22Rv1 (cell line): ENCODE results near the gene KLHL40.

Experiments used
- H3K27ac ChIP-seq: fragments of 450-650 bp; 2 replicates; pipeline ENCODE4 v1.5.1; 2017
- ZFX ChIP-seq: fragments of 450-650 bp; IDR thresholded peaks from 2 replicates; pipeline ENCODE4 v1.6.1; 2017; ENCODE audit warnings: antibody characterized with exemption, borderline replicate concordance
- TF ChIP-seq, protein P1 (sequence below): fragments of 450-650 bp; IDR thresholded peaks from 2 replicates; pipeline ENCODE4 v1.5.1; 2017; ENCODE audit warnings: mild to moderate bottlenecking

The KLHL40 gene

GRCh38 chr3:42653560-42654330, 31.6 kb upstream of the KLHL40 start, which contains the start of gene ZBTB47:
TSS of gene ZBTB47 (plus strand) at chr3:42653697. CDS start at chr3:42658356, 4,659 bp downstream.
- TF ChIP-seq, protein P1, sequence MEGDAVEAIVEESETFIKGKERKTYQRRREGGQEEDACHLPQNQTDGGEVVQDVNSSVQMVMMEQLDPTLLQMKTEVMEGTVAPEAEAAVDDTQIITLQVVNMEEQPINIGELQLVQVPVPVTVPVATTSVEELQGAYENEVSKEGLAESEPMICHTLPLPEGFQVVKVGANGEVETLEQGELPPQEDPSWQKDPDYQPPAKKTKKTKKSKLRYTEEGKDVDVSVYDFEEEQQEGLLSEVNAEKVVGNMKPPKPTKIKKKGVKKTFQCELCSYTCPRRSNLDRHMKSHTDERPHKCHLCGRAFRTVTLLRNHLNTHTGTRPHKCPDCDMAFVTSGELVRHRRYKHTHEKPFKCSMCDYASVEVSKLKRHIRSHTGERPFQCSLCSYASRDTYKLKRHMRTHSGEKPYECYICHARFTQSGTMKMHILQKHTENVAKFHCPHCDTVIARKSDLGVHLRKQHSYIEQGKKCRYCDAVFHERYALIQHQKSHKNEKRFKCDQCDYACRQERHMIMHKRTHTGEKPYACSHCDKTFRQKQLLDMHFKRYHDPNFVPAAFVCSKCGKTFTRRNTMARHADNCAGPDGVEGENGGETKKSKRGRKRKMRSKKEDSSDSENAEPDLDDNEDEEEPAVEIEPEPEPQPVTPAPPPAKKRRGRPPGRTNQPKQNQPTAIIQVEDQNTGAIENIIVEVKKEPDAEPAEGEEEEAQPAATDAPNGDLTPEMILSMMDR: no peak
- no peak for TF ChIP-seq ZFX
- H3K27ac ChIP-seq: peak within 1 kb of the TSS; percentile 60

DNA sequence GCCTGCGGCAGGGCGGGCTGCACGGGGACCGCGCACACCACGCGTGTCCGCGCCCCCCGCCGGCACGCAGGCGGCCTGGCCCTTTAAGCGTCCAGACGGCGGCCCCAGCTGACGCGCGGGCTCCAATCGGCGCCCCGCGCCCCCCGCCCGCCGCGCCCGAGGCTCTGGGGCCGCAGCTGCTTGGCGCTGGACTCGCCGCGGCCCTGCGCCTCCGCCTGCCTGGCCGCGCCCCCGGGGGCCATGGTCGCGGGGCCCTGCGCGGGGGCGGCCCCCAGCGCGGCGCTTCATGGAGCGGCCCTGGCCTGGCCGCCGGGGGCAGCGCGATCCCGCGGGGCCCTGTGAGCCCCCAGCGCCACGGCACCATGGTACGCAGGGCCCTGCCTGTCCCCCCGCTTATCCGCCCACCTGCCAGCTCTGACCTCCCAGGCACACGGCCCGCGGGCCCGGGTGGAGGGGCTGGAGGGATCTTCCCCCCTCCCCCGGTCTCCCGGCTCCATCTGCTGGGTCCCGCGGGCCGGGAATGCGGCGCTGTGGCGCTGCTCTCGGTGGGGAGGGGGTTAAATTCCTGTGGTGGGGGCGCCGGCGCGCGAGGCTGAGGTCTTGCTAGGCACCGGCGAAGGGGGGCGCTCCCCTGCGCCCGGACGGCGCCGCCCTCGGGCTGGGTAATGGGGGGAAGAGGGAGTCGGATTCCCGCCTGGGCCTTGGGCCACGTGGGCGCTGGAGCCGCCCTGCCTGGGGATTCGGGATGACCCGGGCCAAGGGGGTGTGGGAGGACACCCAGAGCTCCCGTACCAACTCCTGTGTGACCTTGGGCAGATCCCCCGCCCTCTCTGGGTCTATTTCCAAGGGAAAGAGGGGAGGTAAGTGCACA, 30.8 kb upstream of the KLHL40 start:
- TF ChIP-seq ZFX: no peak
- TF ChIP-seq, protein P1: peak; percentile 41
- H3K27ac ChIP-seq: peak overlapping the region; percentile 60

DNA sequence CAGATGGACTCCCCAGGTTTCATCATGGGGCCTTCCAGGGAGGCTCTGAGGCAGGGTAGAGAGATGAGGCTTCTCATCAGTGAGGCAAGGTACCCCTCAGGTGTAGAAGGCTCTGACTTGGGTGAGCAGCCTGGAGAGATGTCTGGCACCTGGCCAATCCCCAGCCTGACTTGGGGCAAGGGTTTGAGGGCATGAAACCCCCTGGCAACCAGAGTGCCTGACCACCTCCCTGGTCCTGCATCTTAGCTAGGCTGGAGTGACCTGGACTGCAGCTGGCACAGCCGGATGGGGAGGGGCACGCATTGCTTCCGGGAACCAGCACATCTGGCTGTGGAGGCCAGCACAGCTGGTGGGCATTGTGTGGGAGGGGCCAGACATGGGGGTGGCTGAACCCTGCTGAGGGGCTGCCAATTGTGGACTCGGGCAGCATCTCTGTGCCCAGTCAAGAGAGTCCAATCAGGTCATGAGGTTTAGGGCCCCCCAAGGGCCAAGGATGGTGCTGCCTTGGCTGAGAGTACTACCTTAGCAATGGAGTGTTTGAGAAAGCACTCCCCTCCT, 29.9 kb upstream of the KLHL40 start:
- no peak overlapping the region for H3K27ac ChIP-seq
- TF ChIP-seq, protein P1: no peak
- TF ChIP-seq ZFX: no peak

GRCh38 chr3:42655980-42656679, 29.2 kb upstream of the KLHL40 start:
- TF ChIP-seq, protein P1: no peak
- TF ChIP-seq ZFX: no peak
- no peak overlapping the region for H3K27ac ChIP-seq

GRCh38 chr3:42656680-42657610, 28.4 kb upstream of the KLHL40 start:
- TF ChIP-seq, protein P1: no peak
- TF ChIP-seq ZFX: no peak
- H3K27ac ChIP-seq: no peak overlapping the region

GRCh38 chr3:42657675-42658074, 27.7 kb upstream of the KLHL40 start:
- TF ChIP-seq ZFX: no peak
- TF ChIP-seq, protein P1: no peak
- no peak overlapping the region for H3K27ac ChIP-seq
